MG63 (cell line): ENCODE results near the gene KSR2. TPM values are rescaled to one million over a fixed set of nuclear protein-coding genes. Genes with fewer than 3 reads are reported as not detected.
"Not testable (repeated sequence)": the region's sequence is repeated elsewhere in the genome, so short reads cannot be mapped to it uniquely, and the experiment has no call there.

Experiments
- DNase-seq: peaks from one replicate; pipeline ENCODE4 v3.0.0-alpha.2; 2020
- H3K27me3 ChIP-seq: fragments of 250-450 bp; sonication (Bioruptor Pico); 2 replicates; pipeline ENCODE4 v1.5.1; 2020; ENCODE audit warnings: mild to moderate bottlenecking, moderate library complexity
- H3K36me3 ChIP-seq: fragments of 250-450 bp; sonication (Bioruptor Pico); 2 replicates; pipeline ENCODE4 v1.5.1; 2020; ENCODE audit warnings: mild to moderate bottlenecking, moderate library complexity
- H3K4me3 ChIP-seq: fragments of 250-450 bp; sonication (Bioruptor Pico); 2 replicates; pipeline ENCODE4 v1.5.1; 2020; ENCODE audit warnings: mild to moderate bottlenecking, moderate library complexity
- H3K9me3 ChIP-seq: fragments of 250-450 bp; sonication (Bioruptor Pico); 2 replicates; pipeline ENCODE4 v1.5.1; 2020; ENCODE audit warnings: mild to moderate bottlenecking, moderate library complexity
- total RNA-seq: library from RNA; depleted of rRNA; stranded (reverse); fragments of >200 nt; shearing (Covaris generic); gene quantifications from 2 replicates; pipeline ENCODE4 v1.2.3, GENCODE V29; 2014; ENCODE audit warnings: low replicate concordance; rRNA removed

KSR2 gene
- not detected in 2 replicates for total RNA-seq

DNA sequence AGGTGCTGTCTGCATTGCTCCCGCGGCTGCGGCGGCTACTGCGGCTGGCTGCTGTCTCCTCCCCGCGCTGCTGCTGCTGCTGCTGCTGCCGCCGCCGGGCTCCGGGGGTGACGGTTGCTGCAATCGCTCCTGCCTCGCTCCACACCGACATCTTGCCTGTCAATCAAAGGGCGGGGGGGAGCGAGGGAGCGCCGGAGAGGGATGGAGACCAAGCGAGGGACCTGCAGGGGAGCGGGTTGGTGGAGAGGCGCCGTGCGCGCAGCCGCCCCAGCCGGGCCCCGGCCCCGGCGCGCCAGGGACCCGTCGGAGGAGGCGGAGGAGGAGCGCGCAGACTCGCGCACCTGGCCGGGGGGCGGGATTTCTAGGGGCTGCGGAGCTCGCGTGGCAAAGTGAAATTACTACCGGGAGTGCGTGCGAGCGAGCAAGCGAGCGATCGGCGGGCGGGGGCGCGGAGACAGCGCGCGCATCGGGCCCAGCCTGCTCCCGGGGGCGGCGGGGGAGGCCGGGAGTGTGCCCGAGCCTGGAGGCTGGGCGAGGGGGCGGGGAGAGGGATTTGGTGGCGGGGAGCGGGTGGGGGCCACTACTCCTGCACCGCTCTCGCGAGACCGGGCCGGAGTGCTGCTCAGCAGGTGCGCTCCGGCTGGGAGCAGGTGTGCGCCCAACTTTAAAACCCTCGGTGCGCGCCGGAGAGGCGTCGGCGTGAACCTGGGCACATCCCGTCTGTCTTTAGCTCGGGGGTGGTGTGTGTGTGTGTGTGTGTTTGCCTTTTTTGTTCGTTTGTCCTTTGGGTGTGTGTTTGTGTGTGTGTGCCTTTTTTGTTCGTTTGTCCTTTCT lies at the start of gene KSR2:
KSR2 (minus strand) TSS at position 165 of the 834 bp plus-strand sequence. CDS start 735 bp downstream, outside the sequence.
- Histone ChIP-seq H3K27me3 (no peaks in the 10 kb centered on the region), H3K36me3 (no peaks in the 10 kb centered on the region), H3K4me3 (peak within 1 kb of the TSS; percentile 58), H3K9me3 (no peaks in the 10 kb centered on the region)
- DNase-seq, result peak; percentile 62

DNA sequence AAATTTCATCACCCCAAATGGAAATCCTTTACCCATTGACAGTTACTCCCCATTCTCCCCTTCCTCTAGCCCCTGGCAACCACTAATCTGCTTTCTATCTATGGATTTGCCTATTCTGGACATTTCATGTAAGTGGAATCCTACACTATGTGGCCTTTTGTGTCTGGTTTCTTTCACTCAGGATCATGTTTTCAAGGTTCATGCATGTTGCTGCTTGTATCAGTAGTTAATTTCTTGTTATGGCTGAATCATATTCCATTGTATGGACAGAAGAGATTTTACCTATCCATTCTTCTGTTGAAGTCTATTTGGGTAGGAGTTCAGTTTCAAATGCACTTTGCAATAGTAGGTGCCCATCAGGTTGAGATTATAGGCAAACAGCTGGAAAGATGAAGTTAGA lies 49.1 kb upstream of the KSR2 start:
- no peak for DNase-seq
- no peaks in the 10 kb centered on the region for H3K9me3 ChIP-seq
- H3K27me3 ChIP-seq, result no peaks in the 10 kb centered on the region
- peak overlapping the region; percentile 92 for H3K4me3 ChIP-seq
- H3K36me3 ChIP-seq, result peaks cover 44% of the 10 kb centered on the region

- peak; percentile 96 for DNase-seq
- Histone ChIP-seq H3K9me3 (no peaks in the 10 kb centered on the region), H3K27me3 (no peaks in the 10 kb centered on the region), H3K36me3 (peaks cover 34% of the 10 kb centered on the region), H3K4me3 (peak within 1 kb of the TSS; percentile 92)
These were observed 47.9 kb upstream of the KSR2 start, which contains the start of gene RFC5 for GRCh38 chr12:118016424-118017264. Gene RFC5 (plus strand): TSS chr12:118016703. CDS start chr12:118016828, 125 bp downstream.

DNA sequence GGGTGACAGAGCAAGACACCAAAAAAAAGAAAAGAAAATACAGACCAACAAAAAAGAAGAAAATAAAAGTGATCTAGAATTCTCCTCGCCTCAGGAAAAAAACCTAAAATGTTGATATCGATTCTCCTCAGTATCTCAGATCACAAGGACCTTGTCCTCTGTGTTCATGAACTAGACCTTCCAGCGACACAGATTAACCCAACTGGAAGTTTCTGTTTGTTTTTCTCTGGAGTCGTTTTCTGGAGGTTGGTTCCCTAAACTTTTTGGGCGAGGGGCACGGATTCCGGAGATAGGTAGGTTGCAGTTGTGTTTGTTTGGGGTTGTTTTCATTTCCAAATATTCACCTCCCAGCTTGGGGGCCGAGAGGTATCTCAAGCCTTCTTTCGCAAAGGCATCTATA lies 47.2 kb upstream of the KSR2 start:
- peak overlapping the region; percentile 92; the same call in 1 of the 2 replicates for H3K4me3 ChIP-seq
- no peak for DNase-seq
- H3K9me3 ChIP-seq, result no peaks in the 10 kb centered on the region
- H3K36me3 ChIP-seq, result peaks cover 28% of the 10 kb centered on the region
- no peaks in the 10 kb centered on the region for H3K27me3 ChIP-seq

DNA sequence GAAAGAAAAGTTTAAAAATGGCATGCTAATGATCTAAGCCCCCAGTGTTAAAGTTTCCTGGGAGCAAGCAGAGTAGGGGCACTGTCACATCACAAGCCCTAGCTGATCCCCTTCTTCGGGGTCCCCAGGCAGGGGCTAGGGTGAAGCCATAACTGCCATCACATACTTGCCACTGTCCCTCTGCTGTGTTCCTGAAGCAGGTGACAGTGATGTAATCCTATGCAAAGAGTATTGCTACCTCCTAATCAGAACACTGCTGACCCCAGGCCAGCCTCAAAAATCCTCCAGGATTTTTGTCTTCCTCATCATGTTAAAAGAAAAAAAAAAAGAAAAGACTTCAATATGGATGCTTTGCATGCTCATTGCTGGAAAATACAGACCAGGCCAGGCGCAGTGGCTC lies 46.5 kb upstream of the KSR2 start:
- Histone ChIP-seq H3K4me3 (no peak overlapping the region), H3K36me3 (peaks cover 22% of the 10 kb centered on the region), H3K27me3 (no peaks in the 10 kb centered on the region), H3K9me3 (no peaks in the 10 kb centered on the region)
- no peak for DNase-seq

DNA sequence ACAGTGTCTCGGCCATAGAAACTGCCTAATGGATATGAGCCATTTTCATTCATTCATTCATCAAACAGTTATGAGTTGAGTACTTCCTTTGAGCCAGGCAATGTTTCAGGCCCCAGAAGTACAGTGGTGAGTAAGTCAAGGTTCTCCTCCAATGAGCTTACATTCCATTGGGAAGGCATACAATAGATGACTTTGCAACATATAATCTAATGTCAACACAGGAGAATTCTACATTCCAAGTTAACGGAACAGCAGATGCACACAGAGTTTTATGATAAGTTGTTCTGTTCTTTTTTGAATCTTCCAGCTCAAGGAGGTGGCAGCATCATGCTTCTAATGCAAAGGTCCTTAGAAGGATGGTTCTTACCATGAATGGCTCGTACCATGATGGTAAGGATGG lies 44.5 kb upstream of the KSR2 start:
- no peaks in the 10 kb centered on the region for H3K9me3 ChIP-seq
- DNase-seq, result no peak
- H3K36me3 ChIP-seq, result peaks cover 5% of the 10 kb centered on the region; the same call in 1 of the 2 replicates
- H3K27me3 ChIP-seq, result no peaks in the 10 kb centered on the region
- H3K4me3 ChIP-seq, result no peak overlapping the region

DNA sequence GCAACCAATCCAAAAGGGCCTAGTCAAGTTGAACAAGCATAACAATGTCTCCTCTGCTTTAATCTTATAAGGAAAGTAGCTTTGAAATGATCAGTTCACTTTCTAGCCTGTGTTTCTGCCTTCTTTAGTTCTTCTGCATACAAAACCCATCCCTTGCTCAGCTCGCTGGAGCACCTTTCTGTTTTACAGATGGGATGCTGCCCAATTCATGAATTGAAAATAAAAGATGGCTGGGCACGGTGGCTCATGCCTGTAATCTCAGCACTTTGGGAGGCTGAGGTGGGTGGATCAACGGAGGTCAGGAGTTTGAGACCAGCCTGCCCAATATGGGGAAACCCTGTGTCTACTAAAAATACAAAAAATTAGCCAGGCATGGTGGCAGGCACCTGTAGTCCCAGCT lies 43.2 kb upstream of the KSR2 start:
- DNase-seq, result no peak
- Histone ChIP-seq H3K4me3 (no peak overlapping the region), H3K9me3 (no peaks in the 10 kb centered on the region), H3K36me3 (no peaks in the 10 kb centered on the region; the same call in 1 of the 2 replicates), H3K27me3 (no peaks in the 10 kb centered on the region)

GRCh38 chr12:118011377-118011776 lies 42.6 kb upstream of the KSR2 start:
- Histone ChIP-seq H3K4me3 (no peak overlapping the region), H3K27me3 (no peaks in the 10 kb centered on the region), H3K36me3 (no peaks in the 10 kb centered on the region), H3K9me3 (no peaks in the 10 kb centered on the region)
- DNase-seq, result no peak

- H3K36me3 ChIP-seq, result no peaks in the 10 kb centered on the region
- no peak for DNase-seq
- H3K27me3 ChIP-seq, result no peaks in the 10 kb centered on the region
- no peaks in the 10 kb centered on the region for H3K9me3 ChIP-seq
- no peak overlapping the region for H3K4me3 ChIP-seq
These were observed 42.1 kb upstream of the KSR2 start for GRCh38 chr12:118010903-118011302.

- H3K27me3 ChIP-seq, H3K4me3 ChIP-seq, H3K9me3 ChIP-seq, H3K36me3 ChIP-seq, DNase-seq: not testable (repeated sequence)
These were observed 31.0 kb upstream of the KSR2 start for GRCh38 chr12:117999806-118000205.

DNA sequence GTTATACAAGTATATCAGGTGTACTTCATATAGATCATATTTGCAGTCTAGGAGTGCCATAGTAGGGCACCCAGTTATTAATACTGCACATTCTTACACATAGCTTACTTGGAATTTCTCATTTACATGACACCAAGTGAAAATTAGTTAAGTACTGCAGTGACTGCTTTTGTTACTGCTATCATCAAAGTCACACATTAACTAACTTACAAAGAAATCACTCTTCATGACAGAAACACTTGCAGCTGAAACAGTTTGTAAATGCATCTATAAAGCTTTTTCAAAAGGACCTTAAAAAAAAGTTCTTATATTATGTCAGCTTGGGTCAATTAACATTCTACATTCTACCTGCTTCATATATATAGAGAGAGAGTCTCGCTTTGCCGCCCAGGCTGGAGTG lies 29.9 kb upstream of the KSR2 start:
- H3K4me3 ChIP-seq, result no peak overlapping the region

GRCh38 chr12:117994551-117995438 lies 26.0 kb upstream of the KSR2 start:
- Histone ChIP-seq H3K9me3 (no peaks in the 10 kb centered on the region), H3K27me3 (no peaks in the 10 kb centered on the region), H3K4me3 (no peak overlapping the region), H3K36me3 (no peaks in the 10 kb centered on the region)
- no peak for DNase-seq

More for the DNA sequence above, 29.9 kb upstream of the KSR2 start:
- Histone ChIP-seq H3K36me3 (no peaks in the 10 kb centered on the region), H3K9me3 (no peaks in the 10 kb centered on the region), H3K27me3 (no peaks in the 10 kb centered on the region)
- no peak for DNase-seq

DNA sequence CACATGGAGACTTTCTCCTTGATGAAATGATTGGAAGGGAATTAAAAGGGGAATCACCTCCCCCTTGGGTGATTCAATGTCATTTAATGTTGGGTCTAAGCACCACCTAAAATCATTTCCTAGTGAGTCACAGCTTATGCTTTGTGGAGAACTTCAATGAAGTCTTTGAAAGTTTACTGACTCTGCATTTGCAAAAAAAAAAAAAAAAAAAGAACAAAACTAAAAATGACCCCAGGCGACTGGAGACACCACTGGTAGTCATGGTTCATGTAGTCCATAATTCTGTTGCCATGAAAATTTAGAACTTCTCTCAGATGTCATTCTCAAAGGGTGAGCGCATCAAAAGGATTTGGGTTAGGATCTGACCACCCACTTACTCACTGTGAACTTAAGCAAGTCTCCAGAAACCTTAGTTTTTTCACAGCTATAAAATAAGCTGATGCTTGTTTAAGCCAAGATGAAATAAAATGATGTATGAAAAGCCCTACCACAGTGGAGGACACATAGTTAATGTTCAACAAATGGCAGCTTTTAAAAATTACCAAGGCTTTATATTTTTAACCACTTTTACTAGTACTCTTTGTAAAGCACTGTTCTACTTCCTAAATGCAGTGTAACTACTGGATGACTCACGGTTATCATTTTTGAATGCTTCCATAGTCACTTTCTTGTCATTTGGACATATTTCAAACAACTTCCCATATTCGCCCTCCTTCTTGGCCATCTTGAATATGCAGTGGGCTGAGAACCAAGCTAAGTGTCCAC lies 18.1 kb upstream of the KSR2 start:
- Histone ChIP-seq H3K36me3 (no peaks in the 10 kb centered on the region), H3K9me3 (no peaks in the 10 kb centered on the region), H3K4me3 (no peak overlapping the region), H3K27me3 (no peaks in the 10 kb centered on the region)
- peak; percentile 42 for DNase-seq

DNA sequence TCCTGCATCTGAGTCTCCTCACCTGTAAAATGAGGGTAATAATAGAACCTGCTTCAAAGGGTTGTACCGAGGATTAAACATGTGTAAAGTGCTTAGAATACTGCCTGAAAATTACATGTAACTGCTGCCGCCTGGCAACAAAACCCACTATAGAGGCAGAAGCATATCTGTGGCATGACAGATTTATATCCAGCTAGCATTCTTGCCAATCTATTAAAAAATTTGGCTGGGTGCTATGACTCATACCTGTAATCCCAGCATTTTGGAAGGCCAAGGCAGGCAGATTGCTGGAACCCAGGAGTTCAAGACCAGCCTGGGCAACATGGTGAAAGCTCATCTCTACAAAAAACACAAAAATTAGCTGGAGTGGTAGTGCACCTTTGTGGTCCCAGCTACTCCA lies 16.4 kb upstream of the KSR2 start:
- DNase-seq, result peak; percentile 69
- H3K27me3 ChIP-seq, result no peaks in the 10 kb centered on the region

DNA sequence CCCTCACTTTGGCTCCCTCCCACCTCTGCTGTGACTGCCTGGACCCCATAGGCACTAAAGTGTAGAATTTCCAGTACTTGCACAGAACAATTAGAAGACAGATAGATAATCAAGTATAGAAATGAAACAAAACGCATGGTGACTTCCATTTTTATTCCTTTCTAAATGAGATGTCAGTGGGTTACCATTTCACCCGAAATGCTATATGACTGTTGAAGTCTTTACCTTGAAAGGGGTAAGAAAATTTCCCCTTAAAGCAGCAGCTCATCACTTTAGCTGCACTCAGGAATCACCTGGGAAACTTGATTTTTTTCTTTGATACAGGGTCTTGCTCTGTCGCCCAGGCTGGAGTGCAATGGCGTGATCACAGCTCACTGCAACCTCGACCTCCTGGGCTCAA lies 12.5 kb upstream of the KSR2 start:
- no peaks in the 10 kb centered on the region for H3K27me3 ChIP-seq
- no peak for DNase-seq
- H3K9me3 ChIP-seq, result no peaks in the 10 kb centered on the region
- H3K36me3 ChIP-seq, result no peaks in the 10 kb centered on the region
- no peak overlapping the region for H3K4me3 ChIP-seq

More for the DNA sequence above, 16.4 kb upstream of the KSR2 start:
- H3K9me3 ChIP-seq, result no peaks in the 10 kb centered on the region
- no peak overlapping the region for H3K4me3 ChIP-seq
- H3K36me3 ChIP-seq, result no peaks in the 10 kb centered on the region

- no peak for DNase-seq
- no peaks in the 10 kb centered on the region for H3K36me3 ChIP-seq
- H3K27me3 ChIP-seq, result no peaks in the 10 kb centered on the region
- H3K9me3 ChIP-seq, result no peaks in the 10 kb centered on the region
- H3K4me3 ChIP-seq, result no peak overlapping the region
These were observed 11.8 kb upstream of the KSR2 start for GRCh38 chr12:117980616-117981015.
